ENCODE measurements around the gene LPAR2.
"Not testable (repeated sequence)": the region's sequence is repeated elsewhere in the genome, so short reads cannot be mapped to it uniquely, and the experiment has no call there.

LPAR2 gene

DNA sequence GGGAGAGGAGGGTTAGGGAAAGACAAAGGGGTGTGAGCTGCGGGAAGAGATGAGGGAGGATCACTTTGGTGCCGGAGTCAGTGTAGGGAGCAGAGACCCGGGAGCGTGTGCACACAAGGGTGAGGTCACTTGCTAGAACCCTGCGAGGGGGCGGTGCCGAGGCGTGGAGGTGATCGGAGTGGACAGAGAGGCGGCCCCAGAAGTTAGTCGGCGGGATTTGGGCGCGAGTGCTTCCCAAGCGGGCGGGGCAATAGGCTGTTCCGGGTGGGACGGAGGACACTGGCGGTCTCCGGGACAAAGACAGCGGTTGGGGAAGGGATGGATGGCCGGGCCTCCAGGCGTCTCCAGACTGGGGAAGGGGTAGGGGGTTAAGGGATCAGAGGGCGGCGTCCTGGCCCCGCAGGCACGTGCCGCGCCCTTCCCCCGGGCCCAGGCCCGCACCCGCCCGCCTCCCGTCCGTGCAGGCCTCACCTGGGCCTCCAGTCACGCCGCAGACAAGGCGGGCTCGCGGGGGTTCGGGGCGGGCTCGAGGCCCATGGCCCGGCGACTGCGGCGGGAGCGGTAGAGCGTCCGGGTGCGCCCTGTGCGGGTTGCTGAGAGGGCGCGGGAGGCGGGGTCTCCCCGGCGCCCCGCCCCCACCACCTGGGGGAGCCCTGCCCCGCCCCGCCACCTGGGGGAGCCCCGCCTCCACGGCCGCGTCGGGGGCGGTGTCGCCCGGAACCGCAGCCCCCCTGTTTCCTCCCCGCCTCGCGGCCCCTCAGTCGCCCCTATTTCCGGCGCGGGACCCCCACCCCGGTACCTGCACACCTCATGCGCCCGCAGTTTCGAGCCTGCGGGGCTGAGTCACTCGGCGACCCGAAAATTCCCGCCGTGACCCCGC, at the start of gene LPAR2:
LPAR2 (minus strand) TSS at position 600 of the 880 bp plus-strand sequence. CDS start 945 bp downstream, outside the sequence.
- peak; percentile 59 for DNase-seq (ENCODE audit: low spot score)

DNA sequence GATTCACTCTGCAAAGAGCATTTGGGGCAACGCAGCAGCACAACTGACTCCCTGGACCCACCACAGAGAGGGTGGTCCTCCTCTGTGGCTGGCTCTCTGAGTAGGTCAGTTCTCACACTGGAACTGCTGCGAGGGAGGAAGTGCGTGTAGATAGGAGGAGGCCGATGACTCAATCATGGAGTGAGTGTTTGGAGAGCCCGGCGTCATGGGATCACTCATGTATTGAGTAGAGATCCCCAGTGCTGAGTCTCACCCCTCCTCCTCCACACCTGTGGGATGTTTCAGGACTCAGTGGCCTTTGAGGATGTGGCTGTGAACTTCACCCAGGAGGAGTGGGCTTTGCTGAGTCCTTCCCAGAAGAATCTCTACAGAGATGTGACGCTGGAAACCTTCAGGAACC, 49.6 kb upstream of the LPAR2 start:
- no peak for DNase-seq (ENCODE audit: low spot score)

DNA sequence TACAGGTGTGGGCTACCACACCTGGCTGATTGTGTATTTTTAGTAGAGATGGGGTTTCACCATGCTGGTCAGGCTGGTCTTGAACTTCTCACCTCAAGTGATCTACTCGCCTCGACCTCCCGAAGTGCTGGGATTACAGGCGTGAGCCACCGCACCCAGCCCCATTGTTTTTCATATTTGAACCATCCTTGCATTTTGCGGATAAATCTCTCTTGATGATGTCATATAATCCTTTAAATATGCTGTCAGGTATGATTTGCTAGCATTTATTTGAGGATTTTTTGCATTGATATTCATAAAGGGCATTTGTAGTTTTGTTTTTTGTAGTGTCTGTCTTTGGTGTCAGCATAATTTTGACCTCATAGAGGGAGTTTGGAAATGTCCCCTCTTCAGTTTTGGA, 46.3 kb upstream of the LPAR2 start:
- no peak for DNase-seq (ENCODE audit: low spot score)

DNA sequence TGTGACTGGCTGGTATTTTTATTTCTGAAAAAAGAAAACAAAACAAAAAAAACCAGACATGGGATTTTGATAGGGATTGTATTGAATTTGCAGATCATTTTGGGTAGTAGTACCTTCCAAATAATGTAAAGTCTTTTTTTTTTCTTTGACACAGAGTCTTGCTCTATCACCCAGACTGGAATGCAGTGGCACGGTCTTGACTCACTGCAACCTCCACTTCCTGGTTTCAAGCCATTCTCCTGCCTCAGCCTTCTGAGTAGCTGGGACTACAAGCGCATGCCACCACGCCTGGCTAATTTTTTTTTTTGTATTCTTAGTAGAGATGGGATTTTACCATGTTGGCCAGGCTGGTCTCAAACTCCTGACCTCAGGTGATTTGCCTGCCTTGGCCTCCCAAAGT, 44.8 kb upstream of the LPAR2 start:
- DNase-seq (ENCODE audit: low spot score), result no peak

DNA sequence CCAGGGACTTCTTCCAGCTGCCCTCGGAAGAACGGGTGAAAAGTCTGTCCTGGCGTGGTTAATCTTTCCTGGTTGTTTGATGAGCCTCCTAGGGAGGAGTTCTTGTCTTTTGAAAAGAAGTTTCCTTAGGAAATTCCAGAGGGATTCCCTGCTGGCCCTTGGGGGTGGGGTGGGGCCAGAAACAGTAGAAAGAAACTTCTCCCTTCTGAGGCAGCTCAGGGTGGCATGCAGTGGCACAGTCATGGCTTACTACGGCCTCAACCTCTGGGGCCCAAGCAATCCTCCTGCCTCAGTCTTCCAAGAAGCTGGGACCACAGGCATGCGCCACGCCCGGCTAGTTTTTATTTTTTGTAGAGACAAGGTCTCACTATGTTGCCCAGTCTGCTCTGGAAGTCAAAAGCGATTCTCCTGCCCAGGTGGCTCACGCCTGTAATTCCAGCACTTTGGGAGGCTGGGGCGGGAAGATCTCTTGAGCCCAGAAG, 42.1 kb upstream of the LPAR2 start:
- peak; percentile 5 for DNase-seq (ENCODE audit: low spot score)

DNA sequence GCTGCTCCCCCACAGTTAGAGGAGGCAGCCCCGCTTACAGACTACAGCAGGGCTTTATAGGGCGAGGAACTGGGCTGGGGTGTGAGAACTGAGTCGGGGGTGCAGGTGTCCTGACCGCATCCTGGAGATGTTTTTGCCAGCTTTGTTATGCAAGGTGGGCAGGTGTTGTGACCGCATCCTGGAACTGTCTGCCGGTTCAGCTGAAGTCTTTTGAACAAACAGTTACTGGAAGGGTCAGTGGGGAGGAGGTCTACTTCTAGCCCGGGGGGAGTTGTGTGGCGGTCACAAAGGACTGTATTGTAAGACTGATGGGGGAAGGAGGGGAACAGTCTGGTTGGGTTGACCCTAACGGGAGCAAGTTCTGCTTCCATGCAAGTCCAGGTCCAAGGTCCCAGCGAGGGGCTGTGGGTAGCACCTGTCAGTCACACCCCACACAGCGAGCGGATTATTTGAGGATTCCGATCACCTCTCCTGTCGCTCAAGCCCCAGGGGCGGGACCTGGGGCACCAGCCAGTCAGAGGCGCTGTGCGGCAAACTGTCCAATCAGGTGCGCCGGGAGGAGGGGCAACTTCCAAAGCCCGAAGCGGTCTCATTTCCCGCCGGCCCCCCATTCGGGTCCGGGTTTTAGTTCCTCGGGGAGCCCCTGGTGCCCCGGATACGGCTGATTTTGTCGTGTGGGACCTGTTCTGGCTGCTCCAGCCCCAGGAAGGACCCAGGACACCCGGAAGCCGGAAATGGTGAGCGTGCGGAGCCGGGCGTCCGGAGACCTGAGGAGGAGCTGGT, 40.4 kb upstream of the LPAR2 start, which contains the start of gene ZNF101:
ZNF101 (plus strand) TSS at position 610 of the 783 bp plus-strand sequence; CDS start at position 735, 125 bp downstream.
- peak; percentile 95 for DNase-seq (ENCODE audit: low spot score)

DNA sequence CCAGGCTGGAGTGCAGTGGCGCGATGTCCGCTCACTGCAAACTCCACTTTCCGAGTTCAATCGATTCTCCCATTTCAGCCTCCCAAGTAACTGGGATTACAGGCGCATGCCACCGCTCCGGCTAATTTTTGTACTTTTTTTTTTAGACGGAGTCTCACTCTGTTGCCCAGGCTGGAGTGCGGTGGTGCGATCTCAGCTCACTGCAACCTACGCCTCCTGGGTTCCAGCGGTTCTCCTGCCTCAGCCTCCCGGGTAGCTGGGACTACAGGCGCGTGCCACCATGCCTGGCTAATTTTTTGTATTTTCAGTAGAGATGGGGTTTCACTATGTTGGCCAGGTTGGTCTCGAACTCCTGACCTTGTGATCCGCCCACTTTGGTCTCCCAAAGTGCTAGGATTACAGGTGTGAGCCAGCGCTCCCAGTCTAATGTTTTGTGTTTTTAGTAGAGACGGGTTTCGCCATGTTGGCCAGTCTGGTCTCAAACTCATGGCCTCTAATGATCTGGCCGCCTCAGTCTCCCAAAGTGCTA, 37.5 kb upstream of the LPAR2 start:
- not testable (repeated sequence) for DNase-seq (ENCODE audit: low spot score)

DNA sequence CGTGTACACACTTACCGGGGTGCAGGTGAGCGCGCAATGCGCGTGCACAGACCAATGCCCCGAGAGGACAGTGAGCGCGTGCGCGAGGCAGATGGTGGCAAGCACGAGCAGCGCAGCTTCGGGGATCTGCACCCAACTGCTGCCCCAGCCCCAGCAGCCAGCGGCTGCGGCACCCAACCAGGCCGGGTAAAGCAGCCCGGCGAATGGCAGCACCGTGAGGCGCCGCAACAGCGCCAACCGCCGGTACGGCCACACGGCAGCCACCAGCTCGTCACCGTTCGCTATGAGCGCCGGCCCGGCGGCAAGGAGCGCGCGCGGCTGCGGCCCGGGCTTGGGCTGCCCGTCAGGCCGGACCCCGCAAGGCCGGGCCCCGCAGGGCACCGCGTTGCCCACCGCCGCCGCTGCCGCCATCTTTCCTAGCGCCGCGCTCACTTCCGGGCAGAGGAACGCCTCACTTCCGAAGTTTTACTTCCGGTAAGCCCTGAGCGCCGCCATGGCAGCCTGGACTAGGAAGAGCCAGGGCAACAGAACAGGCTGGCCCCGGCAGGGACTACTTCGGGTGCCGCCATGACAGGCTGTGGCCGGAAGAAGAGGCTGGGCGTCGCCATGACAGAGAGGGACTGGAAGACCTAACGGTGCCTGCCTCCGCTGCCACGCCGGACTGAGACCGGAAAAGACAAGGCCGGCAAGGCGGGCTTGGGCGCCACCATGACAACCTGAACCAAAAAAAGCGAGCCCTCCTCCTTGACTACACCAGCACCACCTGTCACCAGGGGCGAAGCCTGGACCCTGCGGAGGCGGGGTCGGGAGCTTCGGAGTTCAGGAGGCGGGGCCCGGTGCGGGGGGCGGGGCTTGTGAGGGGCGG, 35.5 kb upstream of the LPAR2 start, which contains the start of gene ATP13A1:
ATP13A1 (minus strand) TSS at position 421 of the 865 bp plus-strand sequence; CDS start at position 411, 10 bp downstream.
- DNase-seq (ENCODE audit: low spot score), result peak; percentile 95

DNA sequence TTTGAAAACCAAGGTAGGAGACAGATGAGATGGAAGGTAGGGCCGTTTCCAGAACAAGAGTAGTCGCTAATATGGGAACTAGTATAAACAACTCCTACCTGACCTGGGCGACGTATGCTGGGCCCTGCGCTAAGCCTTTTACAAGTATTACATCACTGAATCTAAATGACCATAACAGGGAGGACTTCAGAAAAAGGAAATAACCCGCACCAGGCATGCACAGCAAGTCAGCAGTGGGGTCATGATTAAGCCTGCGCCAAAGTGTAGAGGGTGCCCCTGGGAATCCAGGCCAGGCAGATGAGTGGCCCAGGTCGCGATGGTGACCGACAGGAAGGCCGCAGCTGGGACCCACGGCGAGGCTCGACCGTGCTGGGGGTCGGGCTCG, 34.8 kb upstream of the LPAR2 start:
- DNase-seq (ENCODE audit: low spot score), result peak; percentile 25

DNA sequence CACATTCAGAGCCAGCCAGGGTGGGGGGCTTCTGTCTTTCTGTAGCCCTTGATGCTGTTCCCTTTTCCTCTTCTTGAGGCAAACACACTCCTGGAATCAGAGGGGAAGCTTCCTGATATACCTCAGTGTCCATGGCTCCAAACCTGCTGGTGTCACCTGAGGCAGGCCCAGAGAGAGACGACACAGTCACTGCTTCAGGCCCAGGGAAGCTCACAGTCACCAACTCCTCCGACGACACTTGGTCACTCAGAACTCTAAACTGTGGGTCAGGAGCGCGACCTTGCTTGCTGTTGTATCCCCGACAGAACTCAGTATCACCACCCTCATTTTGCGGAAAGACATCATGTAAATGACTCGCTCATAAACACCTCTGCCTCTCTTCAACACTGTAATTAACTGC, 34.3 kb upstream of the LPAR2 start:
- no peak for DNase-seq (ENCODE audit: low spot score)

DNA sequence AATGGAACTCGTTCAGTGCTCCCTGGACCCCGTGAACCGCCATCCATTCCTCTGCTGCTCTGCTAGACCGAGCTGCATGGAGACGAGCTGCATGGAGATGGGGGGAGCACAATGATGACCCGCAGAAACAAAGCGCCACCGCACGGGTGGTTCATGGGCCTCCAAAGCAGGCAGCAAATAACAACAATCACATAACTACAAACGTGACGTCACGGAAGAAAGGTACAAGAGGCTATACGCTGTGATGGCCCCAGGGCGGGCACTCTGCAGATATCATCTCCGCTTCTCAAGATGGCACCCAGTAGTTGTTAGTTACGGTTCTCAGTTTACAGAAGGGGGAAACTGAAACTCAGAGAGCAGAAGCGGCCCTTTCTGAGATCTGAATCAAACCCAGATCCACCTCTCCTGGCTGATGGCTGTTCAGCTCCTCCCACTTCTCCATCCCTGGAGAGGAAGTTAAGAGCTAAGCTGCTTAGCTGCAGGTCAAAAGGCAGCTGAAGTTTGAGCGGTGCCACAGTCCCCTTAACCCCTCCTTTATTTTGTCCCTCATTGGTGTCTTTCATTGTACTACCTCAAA, 33.7 kb upstream of the LPAR2 start:
- peak; percentile 5 for DNase-seq (ENCODE audit: low spot score)

DNA sequence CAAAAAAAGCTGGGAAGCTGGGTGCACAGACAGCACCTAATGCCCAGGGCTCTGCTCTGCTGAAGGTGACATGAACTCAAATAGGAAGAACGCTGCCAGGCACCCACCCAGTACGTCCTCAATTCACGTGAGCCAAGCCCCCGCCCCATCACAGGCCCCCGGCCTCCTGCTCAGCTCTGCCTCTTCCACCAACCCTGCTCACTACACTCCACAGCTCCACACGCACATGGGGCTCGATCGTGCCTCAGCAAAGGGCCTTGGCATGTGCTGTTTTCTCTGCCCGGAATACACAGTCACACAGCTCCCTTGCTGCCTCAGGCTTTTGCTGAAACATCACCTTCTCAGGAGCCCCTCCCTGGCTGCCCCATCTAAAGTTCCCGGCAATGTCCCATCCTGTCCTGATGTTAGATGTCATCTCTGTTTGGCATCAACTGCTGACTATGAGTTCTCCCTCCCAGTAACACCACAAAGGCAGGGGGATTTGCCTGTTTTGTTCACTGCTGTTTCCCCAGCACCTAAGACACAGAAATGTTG, 33.2 kb upstream of the LPAR2 start:
- DNase-seq (ENCODE audit: low spot score), result no peak

DNA sequence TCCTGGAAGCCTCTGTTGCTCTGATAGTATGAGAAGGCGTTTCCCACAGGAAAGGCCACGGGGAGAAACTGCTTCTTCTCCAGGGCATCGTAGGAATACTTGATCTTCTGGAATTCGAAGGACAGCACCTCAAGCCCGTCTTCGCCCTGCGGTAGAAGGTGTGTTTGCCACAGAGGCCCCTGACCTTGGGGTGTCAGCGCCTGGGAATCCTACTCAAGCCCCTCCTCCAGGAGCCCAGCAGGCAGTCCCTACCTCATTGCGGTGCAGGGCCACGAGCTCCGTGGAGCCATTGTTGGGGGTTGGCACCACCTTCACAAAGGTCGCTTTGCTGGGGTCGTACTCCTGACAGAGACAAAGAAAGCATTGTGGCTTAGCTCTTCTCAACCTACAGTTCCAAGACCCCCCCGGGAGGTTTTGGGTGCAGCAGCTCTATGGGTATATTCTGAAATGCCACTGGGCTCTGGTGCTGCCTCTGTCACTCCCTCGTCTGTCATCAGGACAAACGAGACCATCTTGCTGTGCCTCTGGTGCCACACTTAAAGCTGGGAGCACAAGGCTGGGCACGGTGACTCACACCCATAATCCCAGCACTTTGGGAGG, 31.7 kb upstream of the LPAR2 start:
- no peak for DNase-seq (ENCODE audit: low spot score)

DNA sequence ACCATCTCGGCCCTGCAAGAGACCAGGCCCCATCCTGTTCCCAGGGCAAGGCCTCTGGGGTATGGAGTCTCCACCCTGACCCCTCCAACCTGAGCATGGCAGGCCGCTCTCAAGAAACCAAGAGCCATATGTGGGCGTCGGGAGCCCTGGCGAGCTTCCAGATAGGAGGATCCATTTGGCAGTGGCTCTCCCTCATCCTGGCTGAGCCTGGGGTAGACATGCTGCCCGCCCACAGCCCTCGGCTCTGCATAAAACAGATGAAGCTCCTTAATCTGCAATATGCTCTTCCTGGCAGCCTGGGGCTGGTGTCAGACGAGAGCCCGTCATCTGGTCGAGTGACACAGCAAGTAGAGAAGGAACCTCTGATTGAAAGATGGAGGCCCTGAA, 29.4 kb upstream of the LPAR2 start:
- DNase-seq (ENCODE audit: low spot score), result peak; percentile 3

DNA sequence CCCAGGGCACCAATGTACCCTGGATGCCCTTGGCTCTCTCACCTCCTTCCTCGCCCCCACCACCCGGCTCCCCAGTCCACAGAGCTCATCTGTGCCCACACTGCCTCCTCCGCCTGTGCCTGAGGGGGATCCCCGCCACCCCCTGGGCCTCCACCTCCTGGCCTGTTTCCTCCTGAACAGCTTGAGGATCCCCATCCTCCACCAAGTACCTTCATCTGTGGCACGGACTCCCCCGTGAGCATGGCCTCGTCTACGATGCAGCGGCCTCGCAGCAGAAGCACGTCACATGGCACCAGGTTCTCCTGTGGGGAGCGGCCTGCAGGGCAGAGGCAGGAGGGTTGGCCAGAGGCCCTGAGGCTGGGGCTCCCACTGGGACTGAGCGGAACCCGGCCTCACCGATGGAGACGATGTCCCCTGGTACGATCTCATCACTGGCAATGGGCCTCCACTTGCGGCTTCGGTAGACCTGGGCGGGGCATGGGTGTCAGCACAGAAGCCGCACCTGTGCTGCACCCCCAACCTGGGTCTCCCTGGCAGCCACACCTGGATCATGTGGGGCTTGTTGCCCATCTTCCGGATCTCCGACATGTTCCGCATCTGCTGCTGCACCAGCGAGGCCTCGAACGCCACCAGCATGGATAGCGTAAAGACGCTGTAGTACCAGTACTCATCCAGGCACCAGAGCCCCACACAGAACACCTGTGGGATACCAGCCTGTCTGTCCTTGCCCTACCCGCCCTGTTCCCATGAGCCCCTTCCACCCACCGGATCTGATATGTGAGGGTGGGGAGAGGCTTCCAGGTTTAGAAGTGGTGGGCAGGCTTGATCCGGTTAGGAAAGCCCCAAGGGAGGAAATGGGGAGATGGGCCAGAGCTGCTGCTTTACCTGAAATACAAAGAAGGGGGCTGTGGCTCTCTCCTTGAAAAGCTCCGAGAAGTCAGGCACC, 28.7 kb upstream of the LPAR2 start:
- DNase-seq (ENCODE audit: low spot score), result peak; percentile 1

DNA sequence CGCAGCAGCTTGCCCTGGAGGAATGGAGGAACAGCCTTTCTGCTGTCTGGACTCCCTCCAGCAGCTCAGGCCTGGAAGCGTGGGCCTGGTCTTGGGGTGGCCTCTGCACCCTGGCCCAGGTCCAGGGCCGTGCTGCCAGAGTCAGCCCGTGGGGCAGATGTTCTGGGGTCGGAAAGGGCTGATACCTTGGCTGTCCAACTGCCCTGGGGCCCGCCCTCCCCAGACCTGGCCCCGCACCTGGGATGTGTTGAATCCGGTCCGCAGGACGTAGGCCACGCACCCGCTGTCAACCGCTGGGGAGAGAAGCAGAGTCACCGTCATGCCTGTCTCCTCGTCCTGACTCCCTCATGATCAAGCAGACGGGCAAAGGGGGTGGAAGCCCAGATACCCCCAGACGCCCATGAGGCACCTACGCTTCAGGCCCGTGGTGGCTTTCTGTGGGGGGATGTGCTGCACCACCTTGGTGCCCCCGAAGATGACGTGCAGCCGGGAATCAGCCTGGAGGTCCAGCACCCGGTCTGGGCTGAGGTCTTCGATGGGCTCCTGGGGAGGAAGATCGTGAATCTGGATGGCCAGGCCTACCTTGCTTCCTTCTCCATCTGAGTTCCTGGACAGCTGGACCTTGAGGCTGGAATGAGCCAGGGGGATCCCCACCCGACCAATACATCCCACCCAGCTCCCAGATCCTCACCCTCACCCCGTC, 27.8 kb upstream of the LPAR2 start:
- DNase-seq (ENCODE audit: low spot score), result peak; percentile 3

DNA sequence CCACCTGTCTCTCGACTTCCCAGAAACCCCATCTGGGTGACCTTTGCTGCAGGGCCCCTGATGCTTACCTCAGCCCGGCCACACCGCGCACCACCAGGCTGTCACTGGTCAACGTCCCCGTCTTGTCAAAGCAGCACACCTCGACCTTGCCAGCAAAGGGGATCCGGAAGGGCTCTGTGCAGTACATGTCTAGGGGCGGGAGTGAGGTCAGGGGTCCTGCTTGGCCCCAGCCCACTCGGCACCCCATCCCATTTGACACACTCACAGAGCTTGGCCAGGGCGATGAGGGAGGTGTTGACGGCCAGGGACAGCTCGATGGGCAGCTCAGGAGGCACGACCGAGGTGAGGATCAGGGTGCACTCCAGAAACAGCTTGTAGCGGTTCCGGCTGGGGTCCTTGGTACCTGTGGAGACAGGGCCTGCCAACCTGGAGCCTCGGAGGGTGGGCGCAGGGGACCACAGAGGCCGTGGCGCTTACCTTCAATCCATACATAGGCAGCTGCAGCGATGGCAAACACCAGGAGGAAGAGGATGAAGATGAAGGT, 27.1 kb upstream of the LPAR2 start:
- peak; percentile 5 for DNase-seq (ENCODE audit: low spot score)

DNA sequence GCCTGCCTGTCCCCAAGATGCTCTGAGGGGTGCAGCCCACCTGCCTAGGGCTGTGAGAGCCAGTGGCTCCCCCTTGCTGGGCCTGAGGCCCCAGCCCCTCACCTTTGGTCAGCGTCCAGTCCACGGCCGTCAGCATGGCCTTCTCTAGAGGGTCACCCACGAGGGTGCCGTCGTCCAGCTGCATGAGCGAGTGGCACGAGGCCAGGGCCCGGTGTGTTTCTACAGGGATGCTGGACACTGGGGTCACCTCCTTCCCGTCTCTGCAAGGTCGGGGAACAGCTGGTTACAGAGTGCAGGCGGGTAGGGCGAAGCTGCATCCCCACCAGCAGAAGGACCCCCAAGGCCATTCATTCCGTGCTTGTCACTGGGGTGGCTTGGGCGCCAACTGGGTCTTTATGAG, 26.4 kb upstream of the LPAR2 start:
- DNase-seq (ENCODE audit: low spot score), result peak; percentile 5

Data from AG08396 (cell line).